Measurements from ENCODE around the gene KRT1. TPM values are rescaled to one million over a fixed set of nuclear protein-coding genes. Genes with fewer than 3 reads are reported as not detected.

The KRT1 gene
- total and polyA plus RNA-seq, 7 donors = not detected

- Histone ChIP-seq H3K9me3 (no peaks in the 10 kb centered on the region), H3K4me1 (peaks cover 0 to 3% (median 1%) of the 10 kb centered on the region in 4 donors), H3K27ac (no peak overlapping the region), H3K36me3 (no peaks in the 10 kb centered on the region), H3K4me3 (no peak overlapping the region), H3K27me3 (peaks cover 0 to 8% (median 0%) of the 10 kb centered on the region in 3 donors)
- 74 to 84% methylated on average over 7 of the region's 7 CpGs for WGBS, 2 donors
- no peak for TF ChIP-seq CTCF (IDR thresholded peaks at IDR 0.05)
- TF ChIP-seq EP300 (IDR thresholded peaks at IDR 0.05) = no peak
- no peak for TF ChIP-seq POLR2AphosphoS5 (IDR thresholded peaks at IDR 0.05)
- TF ChIP-seq POLR2A (IDR thresholded peaks at IDR 0.05) = no peak
- DNase-seq = no peak
- intact Hi-C loops (cut with DNase I) = no loop called here
Observed at GRCh38 chr12:52645120-52645761, 35.0 kb downstream of the KRT1 start.

GRCh38 chr12:52644078-52644415, 36.2 kb downstream of the KRT1 start:
- Histone ChIP-seq H3K36me3 (no peaks in the 10 kb centered on the region), H3K9me3 (no peaks in the 10 kb centered on the region), H3K4me1 (no peaks in the 10 kb centered on the region), H3K27ac (no peak overlapping the region), H3K27me3 (peaks cover 0 to 10% (median 0%) of the 10 kb centered on the region in 3 donors), H3K4me3 (no peak overlapping the region)
- TF ChIP-seq POLR2A (IDR thresholded peaks at IDR 0.05) (no peak), POLR2AphosphoS5 (IDR thresholded peaks at IDR 0.05) (no peak), EP300 (IDR thresholded peaks at IDR 0.05) (no peak), CTCF (IDR thresholded peaks at IDR 0.05) (no peak)
- 92 to 96% methylated on average over 6 of the region's 6 CpGs for WGBS, 2 donors
- no peak for DNase-seq
- intact Hi-C loops (cut with DNase I) = no loop called here

GRCh38 chr12:52643233-52644077, 36.8 kb downstream of the KRT1 start:
- intact Hi-C loops (cut with DNase I) = no loop called here
- DNase-seq = no peak
- Histone ChIP-seq H3K27ac (no peak overlapping the region), H3K4me1 (no peaks in the 10 kb centered on the region), H3K4me3 (no peak overlapping the region), H3K27me3 (peaks cover 0 to 10% (median 0%) of the 10 kb centered on the region in 3 donors), H3K9me3 (no peaks in the 10 kb centered on the region), H3K36me3 (no peaks in the 10 kb centered on the region)
- TF ChIP-seq EP300 (IDR thresholded peaks at IDR 0.05) (no peak), POLR2AphosphoS5 (IDR thresholded peaks at IDR 0.05) (no peak), CTCF (IDR thresholded peaks at IDR 0.05) (no peak), POLR2A (IDR thresholded peaks at IDR 0.05) (no peak)
- WGBS, 2 donors = 91% methylated on average over 10 of the region's 10 CpGs

- no peaks in the 10 kb centered on the region for H3K9me3 ChIP-seq
- H3K27ac ChIP-seq = no peak overlapping the region
- no peak overlapping the region for H3K4me3 ChIP-seq
- H3K27me3 ChIP-seq = peaks cover 0 to 10% (median 0%) of the 10 kb centered on the region in 3 donors
- TF ChIP-seq CTCF (IDR thresholded peaks at IDR 0.05) (no peak), EP300 (IDR thresholded peaks at IDR 0.05) (no peak), POLR2A (IDR thresholded peaks at IDR 0.05) (no peak), POLR2AphosphoS5 (IDR thresholded peaks at IDR 0.05) (no peak)
- 69 to 78% methylated on average over 4 of the region's 4 CpGs for WGBS, 2 donors
- intact Hi-C loops (cut with DNase I) = no loop called here
- DNase-seq = no peak
- no peaks in the 10 kb centered on the region for H3K4me1 ChIP-seq
- H3K36me3 ChIP-seq = no peaks in the 10 kb centered on the region
Observed at GRCh38 chr12:52641468-52641867, 38.7 kb downstream of the KRT1 start.
